ENCODE measurements around the gene NOTUM.
"Not testable (repeated sequence)": the region's sequence is repeated elsewhere in the genome, so short reads cannot be mapped to it uniquely, and the experiment has no call there.

NOTUM gene

DNA sequence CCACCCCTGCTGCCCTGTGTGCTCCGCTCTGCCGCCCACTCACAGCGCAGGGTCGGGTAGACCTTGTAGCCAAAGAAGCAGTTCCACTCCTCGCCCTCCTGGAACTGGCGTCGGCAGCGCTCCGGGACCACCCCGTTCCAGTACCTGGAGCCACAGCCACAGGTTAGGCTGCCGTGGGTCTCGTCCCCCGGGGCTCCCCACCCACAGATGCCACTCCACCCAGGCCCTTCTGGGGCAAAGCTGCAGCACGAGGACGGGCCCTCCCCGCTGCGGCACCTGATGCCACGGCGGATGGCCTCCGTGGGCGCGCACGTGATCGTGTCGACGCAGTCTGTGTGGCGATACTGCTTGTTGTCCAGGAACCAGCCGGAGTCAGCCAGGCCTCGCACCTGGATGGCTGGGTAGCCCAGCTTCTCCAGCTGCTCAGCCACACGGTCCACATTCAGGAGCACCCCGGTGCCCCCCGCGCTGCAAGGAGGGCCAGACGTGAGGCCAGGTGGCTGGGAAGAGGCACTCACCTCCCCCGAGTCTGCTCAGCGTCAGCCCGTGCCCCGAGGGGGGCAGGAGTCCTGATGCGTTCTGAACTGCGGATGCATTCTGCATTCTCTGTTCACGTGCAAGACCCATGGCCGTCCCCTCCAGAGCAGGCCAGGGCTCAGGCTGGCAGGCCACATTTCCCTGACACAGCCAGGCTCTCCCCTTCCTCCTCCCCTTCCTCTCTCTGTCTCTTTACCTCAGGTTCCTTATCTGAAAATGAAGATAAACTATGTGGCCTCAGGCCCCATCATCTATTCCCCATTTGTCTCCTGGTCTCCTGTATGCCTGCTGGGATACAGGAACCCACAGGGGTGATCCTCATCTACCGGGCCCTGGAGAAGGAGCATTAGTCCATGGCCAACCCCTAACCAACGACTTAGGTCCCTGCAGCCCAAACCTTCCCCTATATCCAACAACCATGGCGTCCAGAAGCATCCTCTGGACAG lies 4.1 kb downstream of the NOTUM start:
- DNase-seq = no peak

- no peak for DNase-seq
Observed at GRCh38 chr17:81955756-81956544, 5.0 kb downstream of the NOTUM start.

DNA sequence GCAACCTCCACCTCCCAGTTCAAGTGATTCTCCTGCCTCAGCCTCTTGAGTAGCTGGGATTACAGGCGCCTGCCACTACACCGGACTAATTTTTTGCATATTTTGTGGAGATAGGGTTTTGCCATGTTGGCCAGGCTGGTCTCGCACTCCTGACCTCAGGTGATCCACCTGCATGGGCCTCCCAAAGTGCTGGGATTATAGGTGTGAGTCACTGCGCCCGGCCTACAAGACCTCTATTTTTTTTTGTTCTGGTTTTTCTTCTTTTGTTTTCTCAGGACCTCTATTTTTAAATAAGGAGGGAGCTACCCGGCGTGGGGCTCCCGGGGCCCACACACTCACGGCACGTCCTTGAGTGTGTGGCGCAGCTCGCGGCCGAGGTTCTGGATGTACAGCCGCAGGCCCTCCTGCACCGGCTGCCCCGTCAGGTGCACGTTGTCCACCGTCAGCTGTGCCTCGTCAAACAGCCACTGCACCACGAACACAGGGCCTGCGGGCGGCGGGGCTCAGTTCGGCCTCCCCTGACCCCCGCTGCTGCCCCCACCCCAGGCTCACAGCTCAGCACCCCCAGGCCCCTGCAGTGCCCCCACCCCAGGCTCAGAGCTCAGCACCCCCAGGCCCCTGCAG lies 5.8 kb downstream of the NOTUM start:
- DNase-seq = no peak

- no peak for DNase-seq
Observed at GRCh38 chr17:81954131-81955057, 6.6 kb downstream of the NOTUM start.

- not testable (repeated sequence) for DNase-seq
Observed at GRCh38 chr17:81953443-81953842, 7.5 kb downstream of the NOTUM start.

GRCh38 chr17:81952792-81953228 lies 8.2 kb downstream of the NOTUM start:
- DNase-seq = no peak

DNA sequence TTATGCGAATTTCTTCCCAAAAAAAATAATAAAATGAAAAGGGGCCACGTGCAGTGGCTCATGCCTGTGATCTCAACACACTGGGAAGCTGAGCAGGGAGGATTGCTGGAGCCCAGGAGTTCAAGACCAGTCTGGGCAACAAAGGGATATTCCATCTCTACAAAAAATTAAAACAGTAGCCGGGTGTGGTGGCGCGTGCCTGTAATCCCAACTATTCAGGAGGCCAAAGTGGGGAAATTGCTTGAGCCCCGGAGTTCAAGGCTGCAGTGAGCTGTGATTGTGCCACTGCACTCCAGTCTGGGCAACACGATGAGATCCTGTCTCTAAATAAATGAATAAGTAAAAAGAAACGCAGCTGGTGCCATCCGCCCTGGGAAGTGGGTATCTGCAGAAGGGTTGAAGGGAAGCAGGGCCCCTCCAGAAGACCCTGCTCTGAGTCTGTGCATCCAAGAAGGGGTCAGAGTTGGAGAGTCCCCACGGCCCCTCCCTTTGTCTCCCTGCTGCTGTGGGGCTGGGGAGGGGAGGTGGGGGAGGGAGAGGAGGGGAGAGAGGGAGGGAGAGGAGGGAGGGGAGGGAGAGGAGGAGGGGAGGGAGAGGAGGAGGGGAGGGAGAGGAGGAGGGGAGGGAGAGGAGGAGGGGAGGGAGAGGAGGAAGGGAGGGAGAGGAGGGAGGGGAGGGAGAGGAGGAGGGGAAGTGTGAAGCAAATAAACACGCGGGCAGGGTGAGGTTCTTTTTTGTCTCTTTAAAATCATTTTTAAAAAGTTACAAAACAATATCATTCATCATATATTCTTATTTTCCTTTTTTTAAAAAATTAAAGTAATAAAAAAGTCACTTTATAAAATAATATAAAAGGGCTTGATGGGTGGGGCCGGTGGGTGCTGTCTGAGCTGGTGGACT lies 9.0 kb downstream of the NOTUM start:
- DNase-seq = no peak

DNA sequence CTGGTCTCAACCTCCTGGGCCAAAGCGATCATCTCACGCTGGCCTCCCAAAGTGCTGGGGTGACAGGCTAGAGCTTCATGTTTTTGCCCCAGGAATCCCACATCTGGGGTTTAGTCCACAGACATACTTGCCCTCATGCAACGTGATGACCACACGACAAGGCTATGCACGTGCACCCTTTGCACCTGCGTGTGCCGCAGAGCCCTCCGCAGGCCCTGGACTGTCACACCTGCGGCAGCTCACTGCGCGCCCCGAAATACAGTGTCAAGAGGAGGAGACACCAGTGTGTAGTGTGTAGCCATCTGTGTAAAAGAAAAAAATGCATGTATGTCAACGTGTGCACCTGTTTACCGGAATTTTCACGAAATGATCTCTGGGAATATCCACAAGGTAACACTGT lies 10.5 kb downstream of the NOTUM start:
- no peak for DNase-seq

- no peak for DNase-seq
Observed at GRCh38 chr17:81948635-81949378, 12.2 kb downstream of the NOTUM start.

- no peak for DNase-seq
Observed at GRCh38 chr17:81947189-81947588, 13.8 kb downstream of the NOTUM start, which contains the start of gene MYADML2. Gene MYADML2 (minus strand): TSS chr17:81947233. CDS start chr17:81941741, 5,492 bp downstream.

- DNase-seq = no peak
Observed at GRCh38 chr17:81944858-81945257, 16.1 kb downstream of the NOTUM start.

- no peak for DNase-seq
Observed at GRCh38 chr17:81942167-81942553, 18.8 kb downstream of the NOTUM start.

DNA sequence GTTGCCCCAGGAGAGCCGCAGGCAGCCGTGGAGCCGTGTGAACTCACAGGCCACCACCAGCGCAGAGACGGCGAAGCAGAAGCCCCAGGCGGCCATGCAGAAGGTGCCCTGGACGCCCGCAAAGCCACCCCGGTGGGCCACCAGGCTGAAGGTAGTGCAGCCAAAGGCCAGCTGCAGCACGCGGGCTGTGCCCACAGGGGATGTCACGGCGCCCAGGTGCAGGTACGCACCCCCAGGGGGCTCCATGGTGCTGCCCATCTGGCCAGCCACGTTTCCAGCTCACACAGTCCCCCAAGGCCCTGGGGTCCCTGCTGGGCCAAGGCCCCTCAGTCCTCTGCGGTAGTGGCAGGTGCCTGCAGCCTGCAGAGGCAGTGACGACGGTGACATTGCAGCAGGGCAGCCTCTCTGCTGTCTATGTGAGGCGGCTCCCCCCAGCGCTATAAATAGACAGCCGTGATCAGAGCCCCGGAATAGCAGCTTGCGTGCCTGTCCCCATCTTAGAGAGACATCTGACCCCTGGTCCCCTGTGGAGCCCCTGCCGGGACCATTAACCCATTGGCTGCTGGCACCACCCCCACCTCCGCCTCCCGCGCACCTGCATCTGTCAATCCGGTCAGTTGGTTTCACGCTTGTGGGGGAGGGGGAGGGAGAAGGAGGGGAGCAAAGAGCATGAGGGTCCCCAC lies 19.4 kb downstream of the NOTUM start:
- DNase-seq = no peak

DNA sequence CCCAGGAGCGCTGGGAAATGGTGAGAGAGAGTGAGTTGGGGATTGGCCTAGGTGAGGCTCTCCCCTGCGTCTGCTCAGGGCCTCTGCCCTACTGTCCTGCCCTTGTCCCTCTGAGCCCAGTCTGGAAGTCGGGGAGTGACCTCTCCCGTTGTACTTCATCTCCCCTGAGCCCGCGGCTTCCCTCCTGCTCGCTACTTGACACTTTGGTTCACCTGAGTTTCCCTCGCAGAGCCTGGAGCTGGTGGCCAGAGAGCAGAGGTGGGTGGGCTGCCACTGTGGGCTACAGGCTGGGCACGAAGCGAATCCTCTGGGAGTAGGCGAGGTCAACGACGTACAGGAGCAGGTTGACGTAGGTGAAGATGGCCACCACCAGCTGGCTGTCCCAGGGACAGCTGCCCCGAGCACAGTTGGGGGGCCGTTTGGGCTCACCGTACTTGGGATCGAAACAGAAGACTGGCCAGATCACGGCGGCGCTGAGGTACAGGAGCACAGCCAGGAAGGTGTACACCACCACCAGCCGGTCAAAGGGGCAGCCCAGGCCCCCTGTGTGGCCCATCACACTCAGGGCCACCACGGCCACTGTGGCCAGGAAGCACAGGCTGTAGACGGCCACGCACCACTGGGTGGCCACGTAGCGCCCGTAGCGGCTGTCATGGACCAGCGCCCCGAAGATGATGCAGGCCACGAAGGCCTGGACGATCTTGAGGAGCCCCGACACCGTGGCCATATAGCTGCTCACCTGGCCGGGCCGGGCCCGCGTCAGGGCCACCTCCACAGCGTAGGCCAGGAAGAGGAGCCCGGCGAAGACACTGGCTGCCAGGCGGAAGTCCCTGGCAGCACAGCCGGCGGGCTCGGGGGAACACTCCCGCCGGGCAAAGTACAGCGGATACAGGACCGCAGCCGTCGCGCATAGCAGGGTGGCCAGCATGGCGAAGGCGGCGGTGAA lies 20.2 kb downstream of the NOTUM start:
- DNase-seq = no peak

DNA sequence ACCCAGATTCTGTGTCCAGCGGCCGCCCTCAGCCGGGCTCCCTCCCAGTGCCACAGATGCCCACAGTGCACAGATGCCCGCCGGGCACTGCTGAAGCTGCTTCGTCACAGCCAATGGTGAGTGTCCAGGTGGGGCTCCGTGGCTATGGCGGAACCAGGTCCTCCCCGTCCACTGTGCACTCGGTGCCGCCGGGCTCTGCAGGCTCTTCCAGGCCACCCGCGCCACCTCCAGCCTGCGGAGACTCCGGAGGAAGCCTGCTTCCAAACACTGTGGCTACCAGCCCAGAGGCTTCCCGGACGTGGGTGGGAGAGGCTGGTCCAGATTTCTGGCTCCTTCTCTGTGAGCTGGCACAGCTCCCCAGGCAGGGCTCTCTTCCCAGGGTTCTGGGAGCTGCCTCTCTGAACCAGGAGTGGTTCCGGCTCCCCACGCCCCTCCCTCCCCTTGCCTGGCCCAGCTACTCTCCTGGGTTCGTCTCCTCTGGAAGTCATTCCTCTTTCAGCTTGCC lies 21.1 kb downstream of the NOTUM start:
- DNase-seq = no peak

GRCh38 chr17:81939218-81939617 lies 21.8 kb downstream of the NOTUM start:
- no peak for DNase-seq

GRCh38 chr17:81935709-81936084 lies 25.3 kb downstream of the NOTUM start:
- no peak for DNase-seq
